Stimulated activated CD4-positive, alpha-beta T cell treated with anti-CD3 and anti-CD28 coated beads, Interleukin-4, amount 100 ng/mL, for 24 hours (primary cell): ENCODE measurements around the gene RPTOR.

ENCODE experiments used
- DNase-seq: peaks from one replicate; pipeline ENCODE4 v3.0.0-alpha.2; 2020

The RPTOR gene

DNA sequence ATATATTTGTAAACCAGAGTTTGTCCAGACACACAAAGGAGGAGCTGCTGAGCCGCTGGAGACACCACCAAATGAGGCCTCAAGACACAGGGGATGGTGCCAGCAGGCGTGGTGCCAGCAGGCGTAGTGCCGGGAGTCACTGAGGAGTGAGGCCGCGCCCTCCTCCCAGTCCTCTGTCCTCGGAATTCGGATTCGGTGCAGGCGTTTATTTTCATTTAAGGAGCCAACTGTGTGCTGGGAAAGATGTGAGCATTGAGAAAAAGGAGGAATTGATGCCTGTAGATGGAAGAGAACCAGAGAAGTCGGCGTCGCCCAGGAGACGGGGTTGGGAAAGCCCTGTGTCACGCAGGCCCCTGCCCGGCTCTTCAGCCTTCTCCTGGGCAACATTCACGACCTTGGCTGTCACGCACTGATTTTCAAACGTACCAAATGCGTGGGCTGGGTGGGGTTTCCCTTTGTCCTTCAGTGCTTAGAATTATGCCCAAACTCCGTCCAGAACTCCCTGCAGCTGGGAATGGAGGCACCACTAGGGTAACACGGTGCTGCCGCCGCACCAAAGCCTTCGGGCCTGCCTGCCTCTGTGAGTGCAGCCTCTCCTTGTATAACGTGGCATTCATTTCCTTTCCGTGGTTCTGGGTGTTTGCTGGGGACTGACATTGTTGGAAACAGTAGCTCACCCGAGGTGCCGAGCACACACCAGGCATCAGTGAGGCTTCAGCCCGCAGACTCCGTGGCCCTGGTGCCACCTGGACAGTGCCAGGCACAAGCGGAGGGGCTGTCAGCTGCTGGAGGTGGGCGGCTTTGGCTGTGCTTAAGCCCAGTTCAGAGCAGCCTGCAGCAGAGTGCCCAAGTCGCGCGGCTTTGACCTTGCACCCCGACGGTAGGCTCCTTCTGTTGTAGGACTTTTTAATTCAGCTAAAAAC, 398.0 kb downstream of the RPTOR start:
- DNase-seq: no peak

DNA sequence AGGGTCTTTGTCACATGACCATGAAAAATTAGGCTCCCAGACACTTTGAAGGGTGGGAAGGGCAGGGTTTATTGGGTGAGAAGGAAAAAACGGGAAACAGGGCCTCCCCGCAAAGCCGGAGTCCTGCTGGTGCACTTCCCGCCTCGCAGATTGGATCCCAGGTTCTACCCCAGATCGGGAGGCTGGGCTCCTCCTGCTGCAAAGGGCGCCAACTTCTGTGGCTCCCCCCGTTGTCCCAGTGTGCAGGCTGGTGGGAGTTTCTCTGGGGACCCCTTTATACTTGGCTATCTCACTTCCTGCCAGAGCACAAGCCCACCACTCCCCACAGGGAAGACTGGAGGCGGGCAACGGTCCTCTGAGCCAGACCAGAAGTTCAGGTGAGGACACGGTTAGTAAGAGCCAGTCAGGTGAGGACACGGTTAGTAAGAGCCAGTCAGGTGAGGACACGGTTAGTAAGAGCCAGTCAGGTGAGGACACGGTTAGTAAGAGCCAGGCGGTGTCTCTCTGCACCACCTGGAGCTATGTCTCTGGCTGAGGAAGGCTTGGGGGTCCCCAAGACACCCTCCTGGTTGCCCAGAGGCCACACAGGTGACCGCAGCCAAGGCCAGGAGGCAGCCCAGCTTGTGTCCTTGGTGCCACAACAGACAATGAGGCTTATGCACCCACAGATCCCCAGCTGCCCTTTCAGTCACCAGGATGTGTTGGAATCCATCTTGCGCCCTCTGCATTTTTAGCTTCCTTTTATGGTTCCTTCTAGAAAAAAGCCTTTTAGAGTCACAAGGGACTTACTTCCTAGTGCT, 398.9 kb downstream of the RPTOR start:
- no peak for DNase-seq

DNA sequence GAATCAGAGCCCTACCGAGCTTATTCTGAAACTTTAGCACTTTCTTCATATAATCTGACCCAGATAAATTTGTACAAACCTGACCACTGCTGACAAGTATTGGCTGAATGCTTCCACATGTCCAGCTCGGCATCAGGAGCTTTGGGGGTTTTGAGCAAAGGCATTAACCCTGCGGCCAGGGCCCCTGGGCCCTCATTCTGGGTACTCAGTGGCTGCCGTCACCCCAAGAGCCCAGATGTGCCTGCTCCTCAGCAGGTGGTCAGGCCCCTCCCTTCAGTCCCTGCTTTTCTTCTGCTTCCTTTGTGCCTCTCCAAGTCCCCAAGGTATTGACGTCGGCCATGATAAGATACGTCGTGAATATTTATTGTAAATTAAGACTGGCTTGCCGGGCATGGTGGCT, 399.7 kb downstream of the RPTOR start:
- DNase-seq: no peak

DNA sequence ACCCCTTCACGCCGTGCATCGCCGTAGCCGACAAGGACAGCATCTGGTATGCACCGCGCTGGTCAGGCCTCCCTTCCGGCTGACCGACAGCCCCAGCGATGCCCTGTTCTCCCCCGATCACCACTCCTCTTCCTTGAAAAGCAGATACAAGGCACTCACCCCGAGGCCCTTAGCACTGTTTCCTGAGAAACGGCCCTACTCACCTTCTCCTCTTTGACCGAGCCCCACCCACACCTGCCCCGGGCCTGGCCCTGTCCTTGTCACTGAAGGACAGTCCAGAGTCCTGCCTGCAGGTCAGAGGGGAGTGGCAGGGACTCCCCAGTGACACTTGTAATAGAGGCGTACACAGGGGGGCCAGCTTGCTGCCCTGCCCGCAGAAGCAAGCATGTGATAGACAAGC, 401.1 kb downstream of the RPTOR start:
- DNase-seq: no peak

DNA sequence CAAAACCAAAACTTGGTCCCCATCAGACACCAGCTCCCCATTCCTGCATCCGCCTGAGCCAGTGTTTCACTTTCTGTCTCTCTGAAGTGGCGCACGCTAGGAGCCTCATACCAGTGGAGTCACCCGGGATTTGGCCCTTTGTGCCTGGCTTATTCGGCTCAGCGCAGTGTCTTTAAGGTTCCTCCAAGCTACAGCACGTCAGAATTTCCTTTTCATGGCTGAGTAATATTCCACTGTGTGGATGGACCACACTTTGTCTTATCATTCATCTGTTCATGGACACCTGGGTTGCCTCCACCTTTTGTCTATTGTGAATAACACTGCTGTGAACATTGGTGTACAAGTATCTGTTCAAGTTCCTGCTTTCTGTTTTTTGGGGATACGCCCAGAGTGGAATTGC, 401.8 kb downstream of the RPTOR start:
- DNase-seq: no peak

DNA sequence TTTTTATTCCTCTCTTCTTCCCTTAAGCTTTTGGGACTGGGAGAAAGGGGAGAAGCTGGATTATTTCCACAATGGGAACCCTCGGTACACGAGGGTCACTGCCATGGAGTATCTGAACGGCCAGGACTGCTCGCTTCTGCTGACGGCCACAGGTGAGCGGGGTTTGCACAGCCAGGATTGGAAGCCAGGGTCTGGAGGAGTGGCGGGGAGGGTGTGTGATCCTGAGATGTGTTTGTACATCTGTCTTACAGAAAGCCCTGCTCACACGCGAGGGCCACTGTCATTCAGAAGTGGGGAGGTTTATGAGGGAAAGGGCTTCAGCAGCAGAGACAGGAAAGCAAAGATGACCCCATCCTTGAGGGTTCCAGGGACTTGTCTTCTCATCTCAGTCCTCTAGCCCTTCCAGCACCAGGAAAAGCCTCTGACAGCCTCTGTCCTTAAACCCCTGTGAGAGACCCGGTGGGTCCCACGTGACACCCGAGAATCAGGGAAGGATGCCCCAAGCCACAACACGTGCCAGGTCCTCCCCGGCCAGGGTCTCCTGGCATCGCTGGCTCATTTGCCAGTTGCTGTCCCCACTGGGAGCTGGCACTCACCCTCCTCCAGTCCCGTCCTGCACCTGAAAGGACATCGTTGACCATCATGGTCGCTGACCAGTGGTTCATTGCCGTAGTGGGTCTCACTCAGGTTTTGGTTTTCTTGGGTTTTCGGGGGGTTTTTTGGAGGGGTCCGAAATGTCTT, 402.7 kb downstream of the RPTOR start:
- no peak for DNase-seq

DNA sequence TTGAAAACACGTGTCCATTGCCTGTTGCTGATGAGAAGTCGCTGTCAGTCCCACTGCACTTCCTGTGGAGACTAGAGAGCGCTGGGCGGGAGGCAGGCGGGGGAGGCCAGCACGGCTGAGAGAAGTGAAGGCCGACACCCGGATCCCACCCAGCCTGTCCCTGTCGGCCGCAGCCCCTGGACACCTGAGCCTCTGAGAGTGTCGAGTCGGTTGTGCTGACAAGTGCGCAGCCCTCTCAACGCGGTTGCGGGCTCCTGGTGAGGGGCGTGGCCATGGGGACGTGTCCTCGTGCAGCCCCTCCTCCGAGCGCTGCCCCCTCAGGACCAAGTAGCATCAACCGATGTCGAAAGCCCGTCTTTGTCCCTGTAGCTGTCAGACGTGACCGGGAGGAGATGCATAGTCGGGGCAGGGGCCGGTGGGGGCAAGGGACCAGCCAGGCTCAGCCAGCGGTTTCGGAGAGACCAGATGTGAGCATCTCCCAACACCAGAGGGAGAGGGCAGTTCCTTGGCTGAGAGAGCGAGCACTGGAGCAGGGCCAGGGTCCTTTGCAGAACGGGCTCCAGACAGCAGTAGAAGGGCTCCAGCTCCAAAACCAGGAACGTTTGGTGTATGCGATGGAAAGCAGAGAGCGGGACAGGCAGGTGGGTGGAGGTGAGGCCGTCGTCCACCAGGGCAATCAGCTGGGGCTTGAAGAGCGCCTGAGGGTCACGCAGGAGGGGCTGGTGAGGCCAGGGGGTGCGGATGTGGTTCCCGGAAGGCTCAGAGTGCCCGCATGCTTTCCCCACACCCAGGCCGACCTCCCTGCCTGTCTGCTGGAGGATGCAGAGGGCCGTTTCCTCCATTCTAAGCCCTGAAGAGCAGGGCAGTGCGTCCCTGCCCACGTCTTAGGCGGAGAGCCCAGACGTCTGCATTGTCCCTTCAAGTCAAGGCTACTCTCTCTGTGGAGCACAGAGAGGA, 403.7 kb downstream of the RPTOR start:
- DNase-seq: no peak

DNA sequence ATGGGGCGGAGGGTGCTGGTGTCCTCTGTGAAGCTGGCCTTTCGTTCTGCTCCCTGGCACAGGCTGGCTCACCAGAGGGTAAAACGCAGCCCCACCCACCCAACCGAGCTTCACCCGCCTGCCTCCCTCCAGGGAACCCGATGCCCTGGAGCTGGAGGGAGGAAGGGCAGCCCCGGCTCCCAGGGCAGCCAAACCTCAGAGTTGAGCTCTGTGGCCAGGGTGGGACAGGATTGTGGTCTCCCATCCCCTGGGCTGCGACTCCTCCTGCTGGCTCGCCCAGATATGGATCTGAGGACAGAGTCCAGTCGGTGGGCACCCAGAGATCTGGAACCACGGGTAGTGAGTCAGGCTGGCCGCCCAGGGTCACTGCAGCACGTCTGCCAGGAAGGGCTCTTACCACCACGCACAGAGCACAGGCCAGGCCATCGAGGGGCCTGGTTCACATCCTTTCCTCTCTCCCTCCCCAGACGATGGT, 404.4 kb downstream of the RPTOR start:
- no peak for DNase-seq

DNA sequence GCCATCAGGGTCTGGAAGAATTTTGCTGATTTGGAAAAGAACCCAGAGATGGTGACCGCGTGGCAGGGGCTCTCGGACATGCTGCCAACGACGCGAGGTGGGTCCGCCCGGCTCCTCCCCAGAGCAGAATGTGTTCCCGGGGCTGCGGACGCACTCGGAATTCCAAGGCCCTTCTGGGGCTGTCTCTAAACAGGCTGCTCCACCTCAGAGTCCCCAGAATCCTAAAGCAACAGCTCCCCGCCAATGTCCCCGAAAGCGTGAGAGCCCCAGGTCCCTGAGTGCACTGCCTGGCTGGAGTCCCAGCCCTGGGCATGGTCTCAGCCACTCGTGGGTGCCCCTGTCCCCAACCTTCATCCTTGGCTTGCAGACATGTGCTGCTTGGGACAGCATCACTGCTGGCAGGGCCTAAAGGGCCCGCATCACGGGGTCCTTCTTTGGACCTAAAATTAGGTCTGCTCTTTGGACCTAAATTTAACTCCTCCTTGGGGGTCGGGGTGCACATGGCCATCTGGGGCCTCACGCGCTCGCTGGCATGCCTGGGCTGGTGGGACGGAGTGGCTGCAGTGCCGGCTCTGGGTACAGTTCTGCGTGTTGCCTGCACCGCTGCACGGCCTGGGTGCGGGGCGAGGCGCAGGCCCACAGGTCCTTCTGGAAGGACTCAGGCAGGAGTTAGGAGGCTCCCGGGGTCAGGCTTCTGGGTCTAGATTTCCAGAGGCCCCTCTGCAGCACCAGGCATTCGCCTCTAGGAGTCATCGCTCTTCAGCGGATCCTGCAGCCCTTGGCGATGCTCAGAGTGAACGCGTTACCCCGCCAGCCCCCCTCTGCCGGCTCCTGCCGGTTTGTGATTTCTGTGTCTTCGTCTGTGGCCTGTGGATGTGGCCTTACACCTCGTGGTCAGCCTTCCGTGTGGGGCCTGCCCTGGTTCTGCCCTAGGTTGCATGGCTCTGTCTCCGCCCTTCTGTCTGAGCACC, 405.1 kb downstream of the RPTOR start:
- no peak for DNase-seq

DNA sequence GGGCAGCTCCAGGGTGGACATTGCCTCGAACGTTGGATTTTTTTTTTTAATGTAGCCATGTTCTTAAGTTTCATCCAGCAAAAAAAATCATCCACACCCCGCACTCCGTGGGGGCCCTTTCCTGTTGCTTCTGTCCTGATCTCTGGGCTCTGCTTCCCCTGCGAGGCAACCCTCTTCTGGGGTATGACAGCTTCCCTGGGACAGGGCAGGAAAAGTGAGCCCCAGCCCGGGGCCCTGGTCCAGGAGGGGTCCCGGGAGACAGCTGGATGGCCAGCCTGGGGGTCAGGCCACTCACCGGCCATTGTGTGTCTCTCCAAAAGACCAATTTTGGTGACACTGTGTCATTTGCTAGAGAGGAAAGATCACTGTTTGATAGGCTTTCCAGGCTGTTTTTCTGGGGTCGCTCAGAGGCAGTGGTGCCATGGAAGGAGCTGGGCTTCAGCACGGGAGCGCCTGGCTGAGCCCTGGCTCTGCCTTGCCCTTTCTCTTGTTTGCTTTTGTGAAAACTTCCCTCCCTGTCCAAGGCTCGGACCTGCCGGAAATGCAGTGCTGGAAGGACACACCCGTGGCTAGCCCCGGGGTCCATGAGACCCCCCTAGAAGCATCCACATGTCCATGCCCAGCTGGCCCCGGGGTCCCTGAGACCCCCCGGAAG, 406.0 kb downstream of the RPTOR start:
- no peak for DNase-seq

DNA sequence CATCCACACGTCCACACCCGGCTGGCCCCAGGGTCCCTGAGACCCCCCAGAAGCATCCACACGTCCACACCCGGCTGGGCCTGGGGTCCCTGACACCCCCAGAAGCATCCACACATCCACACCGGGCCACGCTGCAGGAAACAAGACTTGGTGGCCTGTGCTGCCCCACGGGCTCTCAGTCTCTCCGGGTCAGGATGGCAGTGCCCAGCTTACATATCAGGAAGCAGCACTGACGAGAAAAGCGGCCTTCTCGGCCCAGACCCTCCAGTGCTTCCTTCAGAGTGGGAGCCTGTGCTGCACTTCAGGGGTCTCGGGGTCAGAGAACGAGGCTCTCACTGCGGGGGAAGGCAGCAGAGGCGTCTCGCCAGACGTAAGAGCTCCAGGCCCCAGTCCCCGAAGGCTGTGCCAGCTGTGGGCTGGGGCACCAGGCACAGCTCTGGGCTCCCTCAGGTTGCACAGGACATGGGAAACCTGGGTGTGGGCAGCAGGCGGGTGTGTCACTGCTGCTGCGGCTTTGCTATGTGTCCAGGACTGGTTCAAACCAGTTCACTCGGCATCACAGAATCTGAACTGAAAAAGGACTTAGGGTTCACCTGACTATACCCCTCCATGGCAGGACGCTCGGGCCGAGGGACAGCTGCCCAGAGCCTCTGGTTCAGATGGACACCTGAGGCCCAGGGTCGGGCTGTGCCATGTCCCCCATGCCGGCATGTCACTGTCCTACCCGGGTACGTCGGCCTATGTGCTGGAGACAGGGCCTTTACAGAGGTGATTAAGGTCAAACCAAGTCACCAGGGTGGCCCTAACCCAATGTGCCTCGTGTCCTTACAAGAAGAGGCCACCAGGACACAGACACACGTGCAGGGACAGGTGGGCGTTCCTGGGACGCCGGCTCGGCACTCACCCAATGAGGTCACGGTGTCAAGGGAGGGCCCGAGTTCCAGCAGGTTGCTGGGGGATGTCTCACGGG, 406.8 kb downstream of the RPTOR start:
- DNase-seq: no peak

DNA sequence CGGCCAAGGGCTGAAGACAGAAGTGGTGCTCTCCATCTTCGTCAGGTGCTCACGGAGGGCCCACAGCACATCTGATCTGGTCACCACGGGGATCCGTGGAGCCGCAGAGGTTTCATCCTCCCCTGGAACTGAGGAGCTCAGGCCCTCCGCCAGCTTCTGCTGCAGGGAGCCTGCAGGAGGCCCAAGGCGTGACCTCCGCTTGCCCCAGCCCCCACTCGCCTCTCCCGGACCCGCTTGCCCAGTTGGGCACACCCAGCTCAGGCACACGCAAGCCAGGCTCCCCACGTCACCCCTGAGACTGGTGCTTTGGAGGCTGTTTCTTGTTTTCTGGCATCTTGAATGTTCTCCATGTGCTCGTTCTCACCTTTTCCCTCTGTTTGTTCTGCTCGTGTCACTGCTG, 407.7 kb downstream of the RPTOR start:
- no peak for DNase-seq

DNA sequence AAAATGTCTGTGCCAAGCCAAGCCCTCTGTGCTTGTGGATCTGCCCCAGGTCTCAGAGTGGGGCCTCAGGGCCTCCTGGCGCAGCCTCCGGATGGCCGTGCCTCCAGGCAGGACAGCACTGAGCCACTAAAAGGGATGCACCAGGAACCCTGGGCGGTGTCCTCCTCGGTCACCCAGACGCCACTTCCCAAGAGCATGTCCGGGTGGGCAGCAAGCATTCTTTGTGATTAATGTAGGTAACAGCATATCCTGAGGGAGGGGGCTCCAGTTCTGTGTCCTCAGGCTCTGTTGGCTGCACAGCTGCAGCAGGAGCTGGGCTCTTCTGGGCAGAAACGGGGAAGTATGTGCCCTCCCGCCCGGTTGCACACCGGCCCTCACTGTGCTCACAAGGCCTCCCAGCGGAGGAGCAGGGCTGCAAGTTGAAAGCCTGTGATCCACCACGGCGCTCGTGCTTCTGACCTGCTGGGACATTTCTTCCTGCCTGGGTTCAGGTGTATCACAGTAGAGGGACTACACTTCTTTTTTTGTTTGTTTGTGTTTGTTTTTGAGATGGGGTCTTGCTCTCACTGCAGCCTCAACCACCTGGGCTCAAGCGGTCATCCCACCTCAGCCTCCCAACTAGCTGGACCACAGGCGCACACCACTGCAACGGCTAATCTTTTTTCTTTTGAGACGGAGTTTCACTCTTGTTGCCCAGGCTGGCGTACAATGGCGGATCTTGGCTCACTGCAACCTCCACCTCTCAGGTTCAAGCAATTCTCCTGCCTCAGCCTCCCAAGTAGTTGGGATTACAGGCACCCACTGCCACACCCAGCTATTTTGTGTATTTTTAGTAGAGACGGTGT, 409.1 kb downstream of the RPTOR start:
- no peak for DNase-seq

DNA sequence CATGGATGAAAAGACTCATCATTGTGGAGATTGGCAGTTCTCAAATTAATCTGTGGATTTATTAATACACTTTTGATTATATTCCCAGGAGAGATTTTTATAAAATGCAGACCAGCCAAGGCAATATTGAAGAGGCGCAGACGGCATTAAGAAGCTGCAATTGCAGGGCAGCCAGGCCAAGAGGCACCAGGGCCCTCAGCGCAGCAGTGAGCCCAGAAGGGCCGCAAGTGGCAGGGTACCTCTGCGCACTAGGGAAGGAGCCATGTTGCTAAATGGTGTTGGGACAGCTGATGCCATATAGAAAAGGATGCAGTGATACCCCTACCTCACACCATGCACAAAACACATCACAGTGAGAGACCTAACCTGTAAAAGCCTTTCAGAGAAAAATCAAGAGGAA, 410.4 kb downstream of the RPTOR start:
- DNase-seq: no peak

DNA sequence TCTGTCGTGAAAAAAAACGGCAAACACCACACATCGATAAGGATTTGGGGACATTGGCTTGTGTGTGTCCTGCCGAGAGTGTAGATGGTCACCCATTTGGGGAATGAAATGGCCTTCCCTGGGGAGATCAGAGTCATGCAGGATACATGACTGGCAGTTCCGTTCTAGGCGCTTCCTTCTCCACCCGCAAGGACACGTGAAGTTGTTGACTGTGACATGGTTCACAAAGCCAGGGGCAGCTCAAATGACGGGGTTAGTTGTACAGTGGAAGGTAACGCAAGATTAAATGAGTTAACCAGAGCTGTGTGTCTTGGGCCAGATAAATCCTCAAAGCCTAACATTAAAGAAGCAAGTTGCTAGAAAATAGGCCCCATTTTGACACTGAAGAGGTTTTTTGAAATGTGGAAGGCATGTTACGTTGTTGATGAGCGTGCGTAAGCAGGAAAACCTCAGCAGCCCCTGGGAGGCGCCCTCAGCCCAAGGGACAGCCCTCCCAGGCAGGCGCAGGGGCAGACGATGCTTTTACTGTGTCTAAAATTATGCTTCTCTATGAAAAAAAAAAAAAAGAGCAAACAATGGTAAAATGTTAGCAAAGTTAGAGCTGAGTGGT, 411.1 kb downstream of the RPTOR start:
- no peak for DNase-seq

DNA sequence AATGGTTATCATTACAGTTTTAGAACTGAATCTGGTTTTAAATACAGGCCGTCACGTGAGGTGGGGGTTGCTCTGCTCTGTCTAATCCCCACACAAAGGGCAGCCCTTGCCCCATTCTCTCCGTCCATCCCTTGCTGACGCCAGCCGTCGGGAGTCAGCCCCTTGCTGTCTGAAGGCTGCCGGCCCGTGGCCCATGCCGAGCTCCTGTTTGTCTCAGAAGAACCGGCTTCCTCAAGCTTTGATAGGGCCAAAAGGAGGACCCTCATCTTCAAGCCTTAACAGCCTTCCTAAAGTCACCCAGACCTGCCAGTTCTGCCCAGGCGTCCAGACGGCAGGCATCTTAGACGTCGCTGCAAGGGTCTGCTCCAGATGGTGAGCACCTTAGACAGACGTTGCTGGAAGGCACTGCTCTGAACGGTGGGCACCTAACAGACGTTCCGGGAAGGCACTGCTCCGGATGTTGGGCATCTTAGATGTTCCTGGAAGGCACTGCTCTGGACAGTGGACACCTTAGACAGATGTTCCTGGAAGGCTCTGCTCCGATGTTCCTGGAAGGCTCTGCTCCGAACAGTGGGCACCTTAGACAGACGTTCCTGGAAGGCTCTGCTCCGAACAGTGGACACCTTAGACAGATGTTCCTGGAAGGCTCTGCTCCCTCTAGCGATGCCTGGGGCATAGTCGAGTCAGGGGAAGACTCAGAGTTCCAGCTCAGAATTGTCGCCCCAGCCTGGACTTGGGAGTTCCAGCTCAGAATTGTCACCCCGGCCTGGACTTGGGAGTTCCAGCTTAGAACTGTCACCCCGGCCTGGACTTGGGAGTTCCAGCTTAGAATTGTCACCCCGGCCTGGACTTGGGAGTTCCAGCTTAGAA, 411.9 kb downstream of the RPTOR start:
- DNase-seq: no peak
